Activated CD4-positive, alpha-beta T cell treated with anti-CD3 and anti-CD28 coated beads, Interleukin-2, amount 10 ng/mL, durations not matched to agents 7 days and 5 days (primary cell): ENCODE measurements around the gene ARHGEF5. TPM values are rescaled to one million over a fixed set of nuclear protein-coding genes. Genes with fewer than 3 reads are reported as not detected.
"Not testable (repeated sequence)": the region's sequence is repeated elsewhere in the genome, so short reads cannot be mapped to it uniquely, and the experiment has no call there.

Experiments used
- CTCF ChIA-PET: fragments of 350-600 bp; sonication (Branson Sonifier 250); formaldehyde crosslinking; loops from one replicate; lab custom pipeline; 2021; ENCODE audit warnings: antibody characterized with exemption; lab: Charles Lee
- POLR2A ChIA-PET: fragments of 350-600 bp; sonication (Branson Sonifier 250); formaldehyde crosslinking; loops from one replicate; lab custom pipeline; 2021; ENCODE audit warnings: antibody characterized with exemption; lab: Charles Lee
- DNase-seq: peaks from one replicate; pipeline ENCODE4 v3.0.0-alpha.2; 2020
- H3K27ac Mint-ChIP-seq: one replicate; pipeline ENCODE4 v1.8.0; 2021; ENCODE audit warnings: mild to moderate bottlenecking, moderate library complexity, mixed read lengths
- H3K27me3 Mint-ChIP-seq: one replicate; pipeline ENCODE4 v1.8.0; 2021; ENCODE audit warnings: mixed read lengths
- H3K36me3 Mint-ChIP-seq: one replicate; pipeline ENCODE4 v1.8.0; 2021; ENCODE audit warnings: low read depth, mixed read lengths
- H3K4me1 Mint-ChIP-seq: one replicate; pipeline ENCODE4 v1.8.0; 2021; ENCODE audit warnings: mixed read lengths
- H3K4me3 Mint-ChIP-seq: one replicate; pipeline ENCODE4 v1.8.0; 2021; ENCODE audit warnings: mild to moderate bottlenecking, moderate library complexity, mixed read lengths
- H3K9me3 Mint-ChIP-seq: one replicate; pipeline ENCODE4 v1.8.0; 2021; ENCODE audit warnings: mixed read lengths
- total RNA-seq, 2 experiments: library from RNA; stranded (reverse); gene quantifications; one replicate each; pipeline ENCODE4 v1.2.3, GENCODE V29; 2021

Gene ARHGEF5
- total RNA-seq, 2 experiments from 2014 or later, result 11.0 to 13.1 TPM

GRCh38 chr7:144351667-144352066 is 3.5 kb upstream of the ARHGEF5 start:
- H3K9me3 Mint-ChIP-seq, H3K4me1 Mint-ChIP-seq, POLR2A ChIA-PET, H3K27ac Mint-ChIP-seq, H3K36me3 Mint-ChIP-seq, H3K4me3 Mint-ChIP-seq, CTCF ChIA-PET, DNase-seq, H3K27me3 Mint-ChIP-seq: not testable (repeated sequence)

DNA sequence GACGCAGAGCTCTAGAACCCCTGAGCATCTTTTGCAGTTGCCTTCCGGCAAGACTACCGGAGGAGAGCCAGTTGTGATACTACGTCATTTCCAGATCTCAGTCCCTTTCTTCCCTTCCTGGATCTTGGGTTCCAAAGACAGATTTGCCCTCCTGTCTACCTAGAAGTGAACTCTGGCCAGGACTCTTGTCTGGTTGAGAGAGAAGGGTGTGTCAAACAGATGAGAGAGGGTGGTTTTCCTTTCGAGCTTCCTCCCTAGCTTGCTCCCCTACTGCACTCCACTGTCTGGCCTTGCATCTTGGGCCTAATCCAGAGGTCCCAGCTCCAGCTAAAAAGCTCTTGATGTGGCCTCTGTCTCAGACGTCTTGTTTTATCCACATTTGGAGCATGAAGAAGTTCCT is 983 bp downstream of the ARHGEF5 start:
- H3K27ac Mint-ChIP-seq, POLR2A ChIA-PET, H3K4me1 Mint-ChIP-seq, H3K27me3 Mint-ChIP-seq, H3K9me3 Mint-ChIP-seq, DNase-seq, H3K36me3 Mint-ChIP-seq, H3K4me3 Mint-ChIP-seq, CTCF ChIA-PET: not testable (repeated sequence)

GRCh38 chr7:144356860-144357259 is 1.7 kb downstream of the ARHGEF5 start:
- H3K36me3 Mint-ChIP-seq, H3K9me3 Mint-ChIP-seq, H3K4me3 Mint-ChIP-seq, H3K27ac Mint-ChIP-seq, H3K4me1 Mint-ChIP-seq, H3K27me3 Mint-ChIP-seq, DNase-seq, CTCF ChIA-PET, POLR2A ChIA-PET: not testable (repeated sequence)

DNA sequence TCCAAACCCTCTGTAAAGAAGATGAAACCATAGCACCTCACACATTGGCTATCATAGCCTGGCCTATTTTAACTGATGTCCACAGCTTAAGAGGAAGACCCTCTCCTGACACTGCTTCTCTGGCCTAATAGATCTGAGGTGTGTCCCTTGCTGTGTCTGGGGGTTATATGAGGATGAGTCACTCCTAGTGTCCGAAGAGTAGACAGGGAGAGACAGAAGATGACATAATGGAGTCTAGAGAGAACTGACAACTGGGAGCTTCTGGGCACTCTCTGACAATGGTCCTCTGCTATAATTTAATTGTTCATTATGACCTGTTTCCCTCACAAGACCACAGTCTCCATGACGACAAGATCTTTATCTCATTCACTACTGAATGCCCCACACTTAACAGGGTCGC is 6.9 kb downstream of the ARHGEF5 start:
- H3K27me3 Mint-ChIP-seq, CTCF ChIA-PET, POLR2A ChIA-PET, DNase-seq, H3K4me1 Mint-ChIP-seq, H3K9me3 Mint-ChIP-seq, H3K27ac Mint-ChIP-seq, H3K4me3 Mint-ChIP-seq, H3K36me3 Mint-ChIP-seq: not testable (repeated sequence)

- H3K27me3 Mint-ChIP-seq, POLR2A ChIA-PET, DNase-seq, H3K36me3 Mint-ChIP-seq, CTCF ChIA-PET, H3K27ac Mint-ChIP-seq, H3K4me1 Mint-ChIP-seq, H3K9me3 Mint-ChIP-seq, H3K4me3 Mint-ChIP-seq: not testable (repeated sequence)
Observed at GRCh38 chr7:144365523-144365922, 10.3 kb downstream of the ARHGEF5 start.

- CTCF ChIA-PET, H3K27me3 Mint-ChIP-seq, H3K36me3 Mint-ChIP-seq, POLR2A ChIA-PET, H3K9me3 Mint-ChIP-seq, H3K4me1 Mint-ChIP-seq, H3K4me3 Mint-ChIP-seq, DNase-seq, H3K27ac Mint-ChIP-seq: not testable (repeated sequence)
Observed at GRCh38 chr7:144367250-144367649, 12.0 kb downstream of the ARHGEF5 start.

DNA sequence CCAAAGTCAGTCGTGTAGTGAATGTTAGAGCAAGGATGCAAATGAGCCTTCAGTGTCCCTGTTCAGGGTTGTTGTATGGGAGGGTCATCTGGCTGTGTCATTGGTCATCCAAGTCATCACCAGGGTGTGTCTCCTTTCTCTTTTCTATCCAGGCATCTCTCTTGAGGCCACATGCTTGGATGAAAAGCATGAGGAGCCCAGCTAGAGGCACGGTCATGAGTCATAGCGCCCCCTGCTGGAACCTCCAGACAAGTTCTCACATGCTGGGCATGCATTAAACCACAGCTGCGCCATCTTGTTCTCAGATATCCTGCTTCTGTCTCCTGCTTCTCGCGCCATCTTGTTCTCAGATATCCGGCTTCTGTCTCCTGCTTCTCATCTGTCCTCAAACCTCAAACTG is 14.0 kb downstream of the ARHGEF5 start:
- H3K36me3 Mint-ChIP-seq, H3K27me3 Mint-ChIP-seq, DNase-seq, CTCF ChIA-PET, H3K27ac Mint-ChIP-seq, H3K4me3 Mint-ChIP-seq, H3K4me1 Mint-ChIP-seq, H3K9me3 Mint-ChIP-seq, POLR2A ChIA-PET: not testable (repeated sequence)

- no peaks in the 10 kb centered on the region for H3K4me1 Mint-ChIP-seq
- CTCF ChIA-PET, result no interaction called here
- H3K27ac Mint-ChIP-seq, result no peak overlapping the region
- H3K9me3 Mint-ChIP-seq, result no peaks in the 10 kb centered on the region
- no peak overlapping the region for H3K4me3 Mint-ChIP-seq
- H3K36me3 Mint-ChIP-seq, result peaks cover 10% of the 10 kb centered on the region
- H3K27me3 Mint-ChIP-seq, result no peaks in the 10 kb centered on the region
- POLR2A ChIA-PET, result no interaction called here
- DNase-seq, result peak; percentile 2
Observed at GRCh38 chr7:144378651-144379050, 23.4 kb downstream of the ARHGEF5 start.

- CTCF ChIA-PET, result interaction anchor here (0.6 kb wide), 1 partner anchor 165 kb away, joined by 3 read pairs; no protein-coding TSS in a partner anchor
- no peaks in the 10 kb centered on the region for H3K9me3 Mint-ChIP-seq
Observed at GRCh38 chr7:144379776-144380384, 24.7 kb downstream of the ARHGEF5 start.

GRCh38 chr7:144384071-144384470 is 28.9 kb downstream of the ARHGEF5 start:
- peaks cover 3% of the 10 kb centered on the region for H3K36me3 Mint-ChIP-seq
- no peaks in the 10 kb centered on the region for H3K9me3 Mint-ChIP-seq
- no peaks in the 10 kb centered on the region for H3K27me3 Mint-ChIP-seq
- H3K27ac Mint-ChIP-seq, result no peak overlapping the region
- H3K4me3 Mint-ChIP-seq, result no peak overlapping the region
- POLR2A ChIA-PET, result no interaction called here
- H3K4me1 Mint-ChIP-seq, result no peaks in the 10 kb centered on the region
- CTCF ChIA-PET, result interaction anchor here (0.6 kb wide), 1 partner anchor 404 kb away, joined by 3 read pairs; no protein-coding TSS in a partner anchor
- no peak for DNase-seq

More at GRCh38 chr7:144379776-144380384, 24.7 kb downstream of the ARHGEF5 start:
- H3K36me3 Mint-ChIP-seq, result peaks cover 10% of the 10 kb centered on the region
- no peaks in the 10 kb centered on the region for H3K4me1 Mint-ChIP-seq
- no peak overlapping the region for H3K4me3 Mint-ChIP-seq
- no peaks in the 10 kb centered on the region for H3K27me3 Mint-ChIP-seq
- POLR2A ChIA-PET, result no interaction called here
- DNase-seq, result no peak
- H3K27ac Mint-ChIP-seq, result no peak overlapping the region

- peak; percentile 4 for DNase-seq
Observed at GRCh38 chr7:144384555-144385245, 29.5 kb downstream of the ARHGEF5 start.

GRCh38 chr7:144386741-144387140 is 31.5 kb downstream of the ARHGEF5 start:
- H3K27me3 Mint-ChIP-seq, result no peaks in the 10 kb centered on the region
- peak; percentile 3 for DNase-seq
- H3K4me1 Mint-ChIP-seq, result peaks cover 2% of the 10 kb centered on the region
- no peak overlapping the region for H3K4me3 Mint-ChIP-seq
- CTCF ChIA-PET, result no interaction called here
- no peaks in the 10 kb centered on the region for H3K36me3 Mint-ChIP-seq
- POLR2A ChIA-PET, result no interaction called here
- H3K27ac Mint-ChIP-seq, result no peak overlapping the region
- no peaks in the 10 kb centered on the region for H3K9me3 Mint-ChIP-seq

More at GRCh38 chr7:144384555-144385245, 29.5 kb downstream of the ARHGEF5 start:
- POLR2A ChIA-PET, result no interaction called here
- Mint-ChIP-seq H3K4me1 (no peaks in the 10 kb centered on the region), H3K27me3 (no peaks in the 10 kb centered on the region), H3K4me3 (no peak overlapping the region), H3K27ac (no peak overlapping the region), H3K36me3 (peaks cover 3% of the 10 kb centered on the region), H3K9me3 (no peaks in the 10 kb centered on the region)
- CTCF ChIA-PET, result interaction anchor here (0.6 kb wide), 1 partner anchor 403 kb away, joined by 3 read pairs; no protein-coding TSS in a partner anchor

DNA sequence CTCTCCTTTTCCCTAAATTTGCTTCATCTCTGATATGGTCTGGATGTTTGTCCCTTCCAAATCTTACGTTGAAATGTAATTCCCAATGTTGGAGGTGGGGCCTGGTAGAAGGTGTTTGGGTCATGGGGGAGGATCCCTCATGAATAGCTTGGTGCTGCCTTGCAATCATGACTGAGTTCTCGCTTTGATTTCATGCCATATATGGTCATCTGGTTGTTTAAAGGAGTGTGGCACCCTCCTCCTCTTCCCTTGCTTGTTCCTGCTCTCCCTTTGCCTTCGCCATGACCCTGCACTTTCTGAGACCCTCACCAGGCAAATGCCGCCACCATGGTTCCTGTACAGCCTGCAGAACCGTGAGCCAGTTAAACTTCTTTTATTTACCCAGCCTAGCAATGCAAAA is 33.7 kb downstream of the ARHGEF5 start:
- Mint-ChIP-seq H3K27ac (no peak overlapping the region), H3K27me3 (peaks cover 4% of the 10 kb centered on the region), H3K4me1 (peaks cover 3% of the 10 kb centered on the region), H3K4me3 (no peak overlapping the region), H3K9me3 (no peaks in the 10 kb centered on the region), H3K36me3 (no peaks in the 10 kb centered on the region)
- DNase-seq, result no peak
- POLR2A ChIA-PET, result no interaction called here
- CTCF ChIA-PET, result no interaction called here
